CD4-positive, CD25-positive, alpha-beta regulatory T cell (primary cell): Measurements from ENCODE around the gene SARS2. TPM values are rescaled to one million over a fixed set of nuclear protein-coding genes. Genes with fewer than 3 reads are reported as not detected.

Experiments
- ATAC-seq, 2 donors: fragments of 150-1000 bp; cut with Tn5 transposase; one replicate each; pipeline ENCODE4 v1.10.0; 2021; ENCODE audit warnings: low read depth in 2 of 2, moderate number of reproducible peaks in 2 of 2, moderate library complexity in 1 of 2
- DNase-seq, 3 donors: peaks; one replicate each; pipeline versions ENCODE4 v3.0.0 to v3.0.0-alpha.2; 2012 to 2022; ENCODE audit warnings: mixed read lengths in 1 of 3
- H3K27ac ChIP-seq: one replicate; pipeline ENCODE4 v1.7.0; 2013; ENCODE audit warnings: mild to moderate bottlenecking, low read length; ENCODE audit not compliant: insufficient read depth, poor library complexity, severe bottlenecking
- H3K27me3 ChIP-seq: one replicate; pipeline ENCODE4 v1.7.0; 2013; ENCODE audit warnings: low read length; ENCODE audit not compliant: control insufficient read depth, insufficient read depth
- H3K36me3 ChIP-seq: one replicate; pipeline ENCODE4 v1.7.0; 2013; ENCODE audit warnings: mild to moderate bottlenecking, low read length, moderate library complexity; ENCODE audit not compliant: control insufficient read depth, insufficient read depth
- H3K4me1 ChIP-seq: 2 replicates; pipeline ENCODE4 v1.7.0; 2013; ENCODE audit warnings: mild to moderate bottlenecking, low read length; ENCODE audit not compliant: insufficient read depth, control insufficient read depth, poor library complexity, severe bottlenecking
- H3K4me3 ChIP-seq: one replicate; pipeline ENCODE4 v1.7.0; 2013; ENCODE audit warnings: low read depth, mild to moderate bottlenecking, low read length, moderate library complexity
- H3K9me3 ChIP-seq, 2 experiments: 1 replicate in 1 of 2; 2 replicates in 1 of 2; pipeline ENCODE4 v1.7.0; 2013; ENCODE audit warnings: low read length in 2 of 2, mild to moderate bottlenecking in 1 of 2, moderate library complexity in 1 of 2; ENCODE audit not compliant: control insufficient read depth in 2 of 2
- H3K27ac Mint-ChIP-seq, 3 donors: one replicate each; pipeline ENCODE4 v1.8.0; 2020 to 2022; ENCODE audit warnings: mild to moderate bottlenecking in 3 of 3, mixed read lengths in 3 of 3, moderate library complexity in 2 of 3
- H3K27me3 Mint-ChIP-seq: one replicate; pipeline ENCODE4 v1.8.0; 2022; ENCODE audit warnings: mild to moderate bottlenecking, mixed read lengths
- H3K36me3 Mint-ChIP-seq: one replicate; pipeline ENCODE4 v1.8.0; 2020; ENCODE audit warnings: mixed read lengths
- H3K4me1 Mint-ChIP-seq, 4 donors: one replicate each; pipeline ENCODE4 v1.8.0; 2020 to 2022; ENCODE audit warnings: mixed read lengths in 4 of 4, mild to moderate bottlenecking in 1 of 4
- H3K4me3 Mint-ChIP-seq, 4 donors: one replicate each; pipeline ENCODE4 v1.8.0; 2020 to 2022; ENCODE audit warnings: mild to moderate bottlenecking in 4 of 4, mixed read lengths in 4 of 4, moderate library complexity in 3 of 4
- H3K9me3 Mint-ChIP-seq, 7 donors: one replicate each; pipeline ENCODE4 v1.8.0; 2020 to 2022; ENCODE audit warnings: mixed read lengths in 7 of 7, mild to moderate bottlenecking in 3 of 7, moderate library complexity in 2 of 7
- polyA plus RNA-seq, 4 donors: library from polyadenylated mRNA; unstranded; fragments of 300-500 nt; fragmentation: Illumina TruSeq; gene quantifications; one replicate each; pipeline ENCODE4 v1.2.3, GENCODE V29; 2021
- total RNA-seq: library from RNA; stranded (reverse); gene quantifications from one replicate; pipeline ENCODE4 v1.2.3, GENCODE V29; 2022

SARS2 gene, protein sequence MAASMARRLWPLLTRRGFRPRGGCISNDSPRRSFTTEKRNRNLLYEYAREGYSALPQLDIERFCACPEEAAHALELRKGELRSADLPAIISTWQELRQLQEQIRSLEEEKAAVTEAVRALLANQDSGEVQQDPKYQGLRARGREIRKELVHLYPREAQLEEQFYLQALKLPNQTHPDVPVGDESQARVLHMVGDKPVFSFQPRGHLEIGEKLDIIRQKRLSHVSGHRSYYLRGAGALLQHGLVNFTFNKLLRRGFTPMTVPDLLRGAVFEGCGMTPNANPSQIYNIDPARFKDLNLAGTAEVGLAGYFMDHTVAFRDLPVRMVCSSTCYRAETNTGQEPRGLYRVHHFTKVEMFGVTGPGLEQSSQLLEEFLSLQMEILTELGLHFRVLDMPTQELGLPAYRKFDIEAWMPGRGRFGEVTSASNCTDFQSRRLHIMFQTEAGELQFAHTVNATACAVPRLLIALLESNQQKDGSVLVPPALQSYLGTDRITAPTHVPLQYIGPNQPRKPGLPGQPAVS
- total RNA-seq (16.1 TPM), polyA plus RNA-seq (10 to 100 TPM; 13.1 to 15.6 (median 15.0) TPM)

DNA sequence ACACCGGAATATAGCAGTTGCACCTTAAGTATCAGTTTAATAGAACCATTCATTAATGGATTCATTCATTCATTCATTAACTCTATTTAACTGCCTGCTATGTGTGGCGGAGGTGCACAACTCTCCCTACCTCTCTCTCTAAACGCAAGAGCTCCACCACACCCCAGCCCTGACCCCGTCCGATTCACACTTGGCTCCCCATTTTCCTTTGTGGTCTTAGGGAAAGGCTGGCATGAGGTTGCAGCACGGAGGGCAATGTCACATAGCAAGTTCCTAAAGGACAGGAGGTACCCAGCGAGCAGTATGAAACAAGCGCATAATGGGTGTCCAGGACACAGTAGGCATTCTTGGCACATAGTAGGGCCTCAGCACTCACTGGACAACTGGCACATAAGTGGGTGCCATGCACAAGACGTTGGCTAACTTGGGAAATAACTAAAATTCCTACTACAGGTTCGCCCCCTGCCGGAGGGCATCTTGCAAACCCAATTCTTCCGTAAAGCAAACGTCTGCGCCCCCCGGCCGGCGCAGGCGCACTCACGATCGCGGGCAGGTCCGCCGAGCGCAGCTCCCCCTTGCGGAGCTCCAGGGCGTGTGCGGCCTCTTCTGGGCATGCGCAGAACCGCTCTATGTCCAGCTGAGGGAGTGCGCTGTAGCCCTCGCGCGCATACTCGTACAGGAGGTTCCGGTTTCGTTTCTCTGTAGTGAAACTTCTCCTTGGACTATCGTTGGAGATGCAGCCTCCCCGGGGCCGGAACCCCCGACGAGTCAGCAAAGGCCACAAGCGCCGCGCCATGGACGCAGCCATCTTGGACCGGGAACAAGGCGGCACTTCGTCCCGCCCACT, at the start of gene SARS2:
TSS of gene SARS2 (minus strand) at position 835 of the 847 bp plus-strand sequence. CDS start at position 808, 27 bp downstream.
- peaks cover 11% of the 10 kb centered on the region for H3K36me3 Mint-ChIP-seq
- peaks cover 6% of the 10 kb centered on the region for H3K27me3 Mint-ChIP-seq
- Histone ChIP-seq H3K27ac (peak within 1 kb of the TSS; percentile 94), H3K27me3 (no peaks in the 10 kb centered on the region), H3K36me3 (peaks cover 18% of the 10 kb centered on the region), H3K9me3 (no peaks in the 10 kb centered on the region), H3K4me3 (peak within 1 kb of the TSS; percentile 90), H3K4me1 (peaks cover 38% of the 10 kb centered on the region)
- ATAC-seq (peak; percentile 63), DNase-seq (peak; percentile 86 to 97 (median 95))
- H3K9me3 Mint-ChIP-seq = peaks cover 0 to 2% (median 0%) of the 10 kb centered on the region in 7 donors
- H3K4me1 Mint-ChIP-seq = peaks cover 11 to 53% (median 26%) of the 10 kb centered on the region in 4 donors
- H3K27ac Mint-ChIP-seq = peak within 1 kb of the TSS; percentile 97 to 100 (median 99)
- H3K4me3 Mint-ChIP-seq = peak within 1 kb of the TSS; percentile 98 to 100 (median 98)

DNA sequence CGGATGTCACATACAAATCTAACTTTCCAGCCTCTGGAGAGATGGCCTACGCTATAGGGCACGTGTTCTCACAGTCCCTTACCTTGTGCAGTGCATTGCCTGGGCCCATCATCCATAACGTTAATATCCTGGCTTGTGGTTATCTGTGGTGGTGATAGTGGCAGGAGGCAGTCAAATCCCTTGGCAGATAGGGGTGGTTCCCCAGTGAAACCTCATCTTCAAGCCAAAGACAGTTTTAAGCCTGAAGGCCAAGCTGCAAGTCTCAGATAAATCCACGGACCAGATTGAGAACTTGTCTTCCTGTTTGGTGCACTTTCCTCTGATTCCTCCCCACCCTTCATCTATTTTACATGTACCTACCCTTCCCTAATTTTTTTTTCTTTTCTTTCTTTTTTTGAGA, 49.2 kb upstream of the SARS2 start:
- no peaks in the 10 kb centered on the region for H3K36me3 ChIP-seq
- H3K9me3 ChIP-seq = no peaks in the 10 kb centered on the region
- peaks cover under 1% of the 10 kb centered on the region for H3K27me3 ChIP-seq
- DNase-seq = no peak
- peaks cover 0 to 18% (median 6%) of the 10 kb centered on the region in 4 donors for H3K4me1 Mint-ChIP-seq
- no peaks in the 10 kb centered on the region for H3K36me3 Mint-ChIP-seq
- H3K4me3 ChIP-seq = no peak overlapping the region
- no peak overlapping the region for H3K27ac Mint-ChIP-seq
- no peak for ATAC-seq
- no peak overlapping the region for H3K4me3 Mint-ChIP-seq
- peaks cover 0 to 8% (median 1%) of the 10 kb centered on the region in 7 donors for H3K9me3 Mint-ChIP-seq
- H3K27ac ChIP-seq = no peak overlapping the region
- peaks cover 22% of the 10 kb centered on the region for H3K27me3 Mint-ChIP-seq
- H3K4me1 ChIP-seq = no peaks in the 10 kb centered on the region

DNA sequence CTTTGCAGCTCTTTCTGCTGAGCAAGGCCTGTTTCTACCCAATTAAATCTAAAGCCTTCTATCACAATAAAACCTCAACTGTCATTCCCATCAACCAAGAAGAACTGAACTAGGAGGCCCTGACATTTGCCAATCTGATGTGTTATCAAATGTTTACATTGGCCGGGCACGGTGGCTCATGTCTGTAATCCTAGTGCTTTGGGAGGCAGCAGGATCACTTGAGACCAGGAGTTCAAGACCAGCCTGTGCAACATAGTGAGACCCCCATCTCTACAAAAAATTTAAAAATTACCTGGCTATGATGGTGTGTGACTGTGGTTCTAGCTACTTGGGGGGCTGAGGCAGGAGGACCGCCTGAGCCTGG, 47.7 kb upstream of the SARS2 start:
- Mint-ChIP-seq H3K9me3 (peaks cover 0 to 8% (median 3%) of the 10 kb centered on the region in 7 donors), H3K36me3 (no peaks in the 10 kb centered on the region), H3K27me3 (peaks cover 17% of the 10 kb centered on the region), H3K27ac (no peak overlapping the region), H3K4me1 (peaks cover 0 to 21% (median 6%) of the 10 kb centered on the region in 4 donors), H3K4me3 (no peak overlapping the region)
- ATAC-seq (no peak), DNase-seq (no peak)
- no peak overlapping the region for H3K4me3 ChIP-seq
- no peak overlapping the region for H3K27ac ChIP-seq
- H3K9me3 ChIP-seq = no peaks in the 10 kb centered on the region
- peaks cover 3% of the 10 kb centered on the region for H3K27me3 ChIP-seq
- H3K4me1 ChIP-seq = no peaks in the 10 kb centered on the region
- H3K36me3 ChIP-seq = no peaks in the 10 kb centered on the region

DNA sequence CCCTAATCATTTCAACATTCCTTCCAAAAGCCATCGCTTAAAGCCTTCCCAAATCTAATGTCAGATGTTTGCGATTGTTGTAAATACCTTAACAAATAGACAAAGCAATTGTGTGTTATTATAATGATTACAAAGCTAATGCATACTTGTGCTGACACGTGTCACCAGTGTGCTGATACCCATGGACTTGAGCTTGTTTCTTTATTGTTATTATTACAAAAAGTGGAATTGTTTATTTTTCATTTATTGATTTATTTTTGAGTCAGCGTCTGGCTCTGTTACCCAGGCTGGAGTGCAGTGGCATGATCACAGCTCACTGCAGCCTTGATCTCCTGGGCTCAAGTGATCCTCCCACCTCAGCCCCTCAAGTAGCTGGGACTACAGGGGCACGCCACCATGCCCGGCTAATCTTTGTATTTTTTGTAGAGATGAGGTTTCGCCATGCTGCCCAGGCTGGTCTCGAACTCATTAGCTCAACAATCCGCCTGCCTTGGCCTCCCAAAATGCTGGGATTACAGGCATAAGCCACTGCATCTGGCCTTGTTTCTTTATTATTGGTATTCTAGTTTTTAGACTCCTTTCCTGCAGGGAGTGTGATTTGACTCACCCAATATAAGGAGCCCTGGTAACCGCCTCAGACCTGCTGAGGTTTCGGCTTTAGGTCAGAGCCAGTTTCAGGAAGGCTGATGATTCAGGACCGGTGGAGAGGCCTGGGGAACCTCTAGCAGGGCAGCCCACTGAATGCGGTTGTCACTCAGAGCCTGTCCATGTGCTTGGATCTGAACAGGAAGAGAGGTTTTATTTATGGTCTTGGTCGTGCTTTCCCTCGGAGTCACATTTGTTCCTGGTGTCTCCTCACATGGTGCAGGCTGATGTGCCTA, 47.1 kb upstream of the SARS2 start:
- Histone ChIP-seq H3K4me1 (no peaks in the 10 kb centered on the region), H3K36me3 (no peaks in the 10 kb centered on the region), H3K9me3 (no peaks in the 10 kb centered on the region), H3K27ac (no peak overlapping the region), H3K27me3 (peaks cover 3% of the 10 kb centered on the region), H3K4me3 (no peak overlapping the region)
- ATAC-seq (no peak), DNase-seq (peak in 1 of 3 donors; percentile 44)
- peaks cover 17% of the 10 kb centered on the region for H3K27me3 Mint-ChIP-seq
- no peaks in the 10 kb centered on the region for H3K36me3 Mint-ChIP-seq
- H3K4me3 Mint-ChIP-seq = no peak overlapping the region
- peak overlapping the region in 1 of 3 donors; percentile 82 for H3K27ac Mint-ChIP-seq
- H3K9me3 Mint-ChIP-seq = peaks cover 0 to 8% (median 3%) of the 10 kb centered on the region in 7 donors
- H3K4me1 Mint-ChIP-seq = peaks cover 0 to 21% (median 6%) of the 10 kb centered on the region in 4 donors

DNA sequence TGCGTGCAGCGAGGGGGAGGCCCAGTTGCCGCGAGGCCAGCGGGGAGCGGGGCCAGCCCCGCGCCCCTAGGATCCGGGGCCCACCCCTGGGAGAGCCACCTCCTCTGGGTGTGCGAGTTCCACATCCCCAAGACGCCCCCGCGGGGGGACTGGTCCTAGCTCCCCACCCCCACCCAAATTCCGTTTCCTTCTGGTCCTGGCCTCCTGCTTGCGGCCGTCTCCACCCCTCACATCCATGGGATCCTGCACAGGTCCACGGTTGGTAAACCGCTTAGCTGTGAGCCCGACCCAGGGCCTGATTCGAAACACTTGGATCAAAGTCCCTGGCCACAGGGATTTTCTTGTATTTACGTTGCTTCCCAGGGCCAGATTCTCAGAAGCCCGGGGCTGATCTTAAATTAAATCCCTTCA, 45.3 kb upstream of the SARS2 start:
- Histone ChIP-seq H3K4me3 (no peak overlapping the region), H3K36me3 (no peaks in the 10 kb centered on the region), H3K4me1 (no peaks in the 10 kb centered on the region), H3K27me3 (peaks cover 3% of the 10 kb centered on the region), H3K9me3 (no peaks in the 10 kb centered on the region), H3K27ac (no peak overlapping the region)
- H3K4me3 Mint-ChIP-seq = peak overlapping the region in 1 of 4 donors; percentile 72
- H3K4me1 Mint-ChIP-seq = peaks cover 0 to 21% (median 6%) of the 10 kb centered on the region in 4 donors
- H3K9me3 Mint-ChIP-seq = peaks cover 0 to 8% (median 3%) of the 10 kb centered on the region in 7 donors
- ATAC-seq = no peak
- DNase-seq = no peak
- H3K27ac Mint-ChIP-seq = no peak overlapping the region
- no peaks in the 10 kb centered on the region for H3K36me3 Mint-ChIP-seq
- peaks cover 17% of the 10 kb centered on the region for H3K27me3 Mint-ChIP-seq

DNA sequence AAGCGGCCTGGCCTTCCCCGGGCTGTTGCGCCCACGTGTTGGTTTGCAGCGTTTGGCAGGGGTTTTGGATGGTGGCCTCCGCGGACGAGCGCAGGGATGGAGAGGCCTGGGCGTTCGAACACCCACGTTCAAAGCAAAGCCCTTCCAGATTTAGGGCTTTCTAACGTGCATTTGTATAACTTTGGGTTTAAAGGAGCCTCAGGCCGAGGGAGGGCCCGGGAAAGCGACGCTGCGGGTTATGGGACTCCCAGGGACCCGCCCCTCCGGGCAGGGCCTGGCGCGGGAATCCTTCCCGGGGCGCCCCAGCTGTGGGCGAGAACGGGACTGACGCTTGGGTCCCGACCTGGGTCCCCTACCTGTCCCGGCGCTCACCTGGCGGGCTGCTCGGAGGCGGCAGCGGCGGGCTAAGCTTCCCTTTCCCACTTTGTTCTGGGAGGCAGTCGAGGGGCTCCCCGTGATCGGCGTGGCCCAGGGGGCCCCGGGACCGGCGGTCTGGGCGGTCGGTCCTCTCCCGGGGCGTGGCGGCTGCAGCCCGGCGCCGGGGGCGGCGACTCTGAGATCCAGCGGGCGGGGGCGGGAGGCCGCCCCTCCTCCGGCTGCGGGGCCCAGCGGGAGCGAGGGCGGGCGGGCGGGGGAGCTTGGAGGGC, 44.8 kb upstream of the SARS2 start, which contains the start of gene FBXO17:
TSS of gene FBXO17 (minus strand) at position 529 of the 647 bp plus-strand sequence. CDS start 25,423 bp downstream, outside the sequence.
- H3K27ac ChIP-seq = no peak within 1 kb of the TSS
- peaks cover 17% of the 10 kb centered on the region for H3K27me3 Mint-ChIP-seq
- H3K27ac Mint-ChIP-seq = no peak within 1 kb of the TSS

More for the DNA sequence above, 44.8 kb upstream of the SARS2 start, which contains the start of gene FBXO17:
- H3K4me3 Mint-ChIP-seq = peak within 1 kb of the TSS; percentile 7 to 72 (median 57)
- no peak for DNase-seq
- H3K4me3 ChIP-seq = no peak within 1 kb of the TSS
- H3K4me1 ChIP-seq = no peaks in the 10 kb centered on the region
- peaks cover 0 to 6% (median under 1%) of the 10 kb centered on the region in 7 donors for H3K9me3 Mint-ChIP-seq
- peaks cover 3% of the 10 kb centered on the region for H3K27me3 ChIP-seq
- peaks cover 0 to 21% (median 6%) of the 10 kb centered on the region in 4 donors for H3K4me1 Mint-ChIP-seq
- no peaks in the 10 kb centered on the region for H3K36me3 ChIP-seq
- no peaks in the 10 kb centered on the region for H3K36me3 Mint-ChIP-seq
- ATAC-seq = no peak
- no peaks in the 10 kb centered on the region for H3K9me3 ChIP-seq
